Measurements from ENCODE around the gene ZNF618. TPM values are rescaled to one million over a fixed set of nuclear protein-coding genes. Genes with fewer than 3 reads are reported as not detected.

ZNF618 gene
- polyA plus RNA-seq, 3 donors = 0.53 to 1.9 (median 0.78) TPM

- H3K27ac Mint-ChIP-seq = no peak overlapping the region
- intact Hi-C loops (cut with micrococcal nuclease) = loop anchor here in 1 of 2 donors (2.0 to 10.0 kb wide), 2 partner anchors 158 to 226 kb away; no protein-coding TSS in a partner anchor
- no peak overlapping the region for H3K4me3 Mint-ChIP-seq
- Histone ChIP-seq H2AFZ (ENCODE audit: insufficient read depth, low read depth, low read length, poor library complexity, severe bottlenecking) (no peak overlapping the region), H3K4me1 (ENCODE audit: control insufficient read depth in 1 of 2, insufficient read depth in 2 of 2, low read length in 2 of 2) (peaks cover 0 to 6% of the 10 kb centered on the region in 2 donors), H3K36me3 (replicated peaks in 1 of 2; ENCODE audit: control insufficient read depth in 1 of 2, insufficient read depth in 2 of 2, low read length in 2 of 2) (no peaks in the 10 kb centered on the region), H3K4me2 (replicated peaks; ENCODE audit: extremely low read depth, low read length, poor library complexity, severe bottlenecking) (no peak overlapping the region), H3K27ac (ENCODE audit: low read depth in 1 of 2, low read length in 2 of 2) (no peak overlapping the region), H4K20me1 (ENCODE audit: insufficient read depth, low read length) (no peaks in the 10 kb centered on the region), H3K4me3 (replicated peaks in 1 of 3; ENCODE audit: low read depth in 2 of 3, low read length in 3 of 3) (no peak overlapping the region), H3K9ac (ENCODE audit: insufficient read depth, low read length, poor library complexity, severe bottlenecking) (no peak overlapping the region), H3K9me3 (replicated peaks in 1 of 2; ENCODE audit: control insufficient read depth in 1 of 2, insufficient read depth in 1 of 2, low read length in 2 of 2) (no peaks in the 10 kb centered on the region), H3K27me3 (ENCODE audit: control insufficient read depth in 2 of 2, insufficient read depth in 2 of 2, low read length in 2 of 2) (no peaks in the 10 kb centered on the region), H3K79me2 (ENCODE audit: insufficient read depth, low read length) (no peaks in the 10 kb centered on the region)
- no peak for TF ChIP-seq CTCF (IDR thresholded peaks at IDR 0.05)
- H3K27me3 Mint-ChIP-seq (ENCODE audit: low read depth in 3 of 3) = peaks cover 0 to 1% (median 0%) of the 10 kb centered on the region in 3 donors
- 100% methylated on average over 1 of the region's 1 CpG for WGBS (ENCODE audit: insufficient coverage)
- H3K4me1 Mint-ChIP-seq = peaks cover 8% of the 10 kb centered on the region
- DNase-seq = no peak
- peaks cover 4 to 8% of the 10 kb centered on the region in 2 donors for H3K36me3 Mint-ChIP-seq
- H3K9me3 Mint-ChIP-seq = peaks cover 0 to under 1% (median 0%) of the 10 kb centered on the region in 7 donors
Observed at GRCh38 chr9:113962396-113962795, 86.3 kb downstream of the ZNF618 start.

- peaks cover 6 to 8% of the 10 kb centered on the region in 2 donors for H3K36me3 Mint-ChIP-seq
Observed at GRCh38 chr9:113963017-113963620, 87.0 kb downstream of the ZNF618 start.

More at GRCh38 chr9:113963017-113963620, 87.0 kb downstream of the ZNF618 start:
- DNase-seq = peak; percentile 26 to 43 (median 27)
- Mint-ChIP-seq H3K27me3 (ENCODE audit: low read depth in 3 of 3) (peaks cover 0 to 1% (median 0%) of the 10 kb centered on the region in 3 donors), H3K4me1 (peaks cover 2% of the 10 kb centered on the region), H3K4me3 (no peak overlapping the region), H3K27ac (no peak overlapping the region), H3K9me3 (peaks cover 0 to 4% (median 0%) of the 10 kb centered on the region in 7 donors)
- Histone ChIP-seq H3K36me3 (replicated peaks in 1 of 2; ENCODE audit: control insufficient read depth in 1 of 2, insufficient read depth in 2 of 2, low read length in 2 of 2) (no peaks in the 10 kb centered on the region), H2AFZ (ENCODE audit: insufficient read depth, low read depth, low read length, poor library complexity, severe bottlenecking) (no peak overlapping the region), H3K4me1 (ENCODE audit: control insufficient read depth in 1 of 2, insufficient read depth in 2 of 2, low read length in 2 of 2) (no peaks in the 10 kb centered on the region), H3K27ac (ENCODE audit: low read depth in 1 of 2, low read length in 2 of 2) (no peak overlapping the region), H3K4me2 (replicated peaks; ENCODE audit: extremely low read depth, low read length, poor library complexity, severe bottlenecking) (no peak overlapping the region), H4K20me1 (ENCODE audit: insufficient read depth, low read length) (no peaks in the 10 kb centered on the region), H3K9me3 (replicated peaks in 1 of 2; ENCODE audit: control insufficient read depth in 1 of 2, insufficient read depth in 1 of 2, low read length in 2 of 2) (no peaks in the 10 kb centered on the region), H3K9ac (ENCODE audit: insufficient read depth, low read length, poor library complexity, severe bottlenecking) (no peak overlapping the region), H3K27me3 (ENCODE audit: control insufficient read depth in 2 of 2, insufficient read depth in 2 of 2, low read length in 2 of 2) (no peaks in the 10 kb centered on the region), H3K79me2 (ENCODE audit: insufficient read depth, low read length) (no peaks in the 10 kb centered on the region), H3K4me3 (replicated peaks in 1 of 3; ENCODE audit: low read depth in 2 of 3, low read length in 3 of 3) (no peak overlapping the region)
- TF ChIP-seq CTCF (IDR thresholded peaks at IDR 0.05) = peak; percentile 93
- intact Hi-C loops (cut with micrococcal nuclease) = loop anchor here in 1 of 2 donors (2.0 to 10.0 kb wide), 2 partner anchors 158 to 226 kb away; no protein-coding TSS in a partner anchor
- no CpG with 5 or more reads among the region's 5 CpGs for WGBS (ENCODE audit: insufficient coverage)

Data from CD14-positive monocyte (primary cell).